ENCODE data around the gene ARGLU1.
"Not testable (repeated sequence)": the region's sequence is repeated elsewhere in the genome, so short reads cannot be mapped to it uniquely, and the experiment has no call there.

ARGLU1 gene, protein sequence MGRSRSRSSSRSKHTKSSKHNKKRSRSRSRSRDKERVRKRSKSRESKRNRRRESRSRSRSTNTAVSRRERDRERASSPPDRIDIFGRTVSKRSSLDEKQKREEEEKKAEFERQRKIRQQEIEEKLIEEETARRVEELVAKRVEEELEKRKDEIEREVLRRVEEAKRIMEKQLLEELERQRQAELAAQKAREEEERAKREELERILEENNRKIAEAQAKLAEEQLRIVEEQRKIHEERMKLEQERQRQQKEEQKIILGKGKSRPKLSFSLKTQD

DNA sequence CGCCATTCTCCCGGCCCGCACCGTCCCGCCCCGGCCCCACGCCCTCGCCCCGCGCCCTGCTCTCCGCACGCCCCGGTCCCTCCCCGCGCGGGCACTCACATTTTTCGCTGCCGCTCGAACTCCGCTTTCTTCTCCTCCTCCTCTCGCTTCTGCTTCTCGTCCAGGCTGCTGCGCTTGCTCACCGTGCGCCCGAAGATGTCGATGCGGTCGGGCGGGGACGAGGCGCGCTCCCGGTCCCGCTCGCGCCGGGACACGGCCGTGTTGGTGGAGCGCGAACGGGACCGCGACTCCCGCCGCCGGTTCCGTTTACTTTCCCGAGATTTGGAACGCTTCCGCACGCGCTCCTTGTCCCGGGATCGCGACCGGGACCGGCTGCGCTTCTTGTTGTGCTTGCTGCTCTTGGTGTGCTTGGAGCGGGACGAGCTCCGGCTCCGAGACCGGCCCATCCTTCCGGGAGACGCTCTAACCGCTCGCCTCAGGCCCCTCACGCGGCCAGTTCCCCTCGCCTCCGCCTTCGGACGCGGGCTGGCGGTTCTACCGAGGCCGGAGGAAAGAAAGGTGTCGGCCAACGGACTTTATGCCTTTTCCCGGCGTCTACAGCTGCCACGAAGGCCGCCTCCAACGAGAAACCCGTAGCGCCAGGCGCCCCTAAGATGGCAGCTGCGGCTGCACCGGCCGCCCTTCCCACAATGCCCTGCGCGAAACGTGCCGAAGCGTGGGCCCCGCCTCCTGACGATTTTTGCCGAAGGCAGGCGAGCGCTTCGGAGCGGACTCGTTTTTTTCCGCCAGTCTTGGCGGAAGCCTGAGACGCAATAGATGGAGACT lies at the start of gene ARGLU1:
Gene ARGLU1, minus strand, starts transcription at position 664 of the 825 bp plus-strand sequence. Its CDS starts 218 bp downstream, at position 446.
- peak; percentile 88 to 93 (median 89) for DNase-seq (ENCODE audit: low read depth in 3 of 3)

DNA sequence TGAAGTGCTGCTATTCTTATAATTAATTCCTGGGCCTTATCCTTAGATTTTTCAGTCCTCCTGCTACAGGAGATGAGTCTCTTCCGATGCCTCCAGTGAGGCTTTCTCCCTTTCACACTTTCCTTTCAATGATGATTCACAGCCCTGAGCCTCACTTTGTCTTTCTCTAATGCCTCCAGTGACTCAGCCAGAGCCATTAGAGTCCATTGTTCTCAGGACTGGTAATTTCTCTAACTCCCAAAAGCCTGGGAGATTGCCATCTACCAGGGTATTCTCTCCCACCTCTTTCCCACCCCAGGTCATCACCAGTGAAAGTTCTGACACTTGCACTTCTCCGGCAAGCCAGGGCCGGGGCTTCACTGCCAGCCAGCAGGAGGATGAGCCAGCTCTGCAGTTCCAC lies 49.6 kb upstream of the ARGLU1 start:
- no peak for DNase-seq (ENCODE audit: low read depth in 3 of 3)

- no peak for DNase-seq (ENCODE audit: low read depth in 3 of 3)
Measured at GRCh38 chr13:106616729-106617128, 48.8 kb upstream of the ARGLU1 start.

- DNase-seq (ENCODE audit: low read depth in 3 of 3) = no peak
Measured at GRCh38 chr13:106614874-106615273, 46.9 kb upstream of the ARGLU1 start.

DNA sequence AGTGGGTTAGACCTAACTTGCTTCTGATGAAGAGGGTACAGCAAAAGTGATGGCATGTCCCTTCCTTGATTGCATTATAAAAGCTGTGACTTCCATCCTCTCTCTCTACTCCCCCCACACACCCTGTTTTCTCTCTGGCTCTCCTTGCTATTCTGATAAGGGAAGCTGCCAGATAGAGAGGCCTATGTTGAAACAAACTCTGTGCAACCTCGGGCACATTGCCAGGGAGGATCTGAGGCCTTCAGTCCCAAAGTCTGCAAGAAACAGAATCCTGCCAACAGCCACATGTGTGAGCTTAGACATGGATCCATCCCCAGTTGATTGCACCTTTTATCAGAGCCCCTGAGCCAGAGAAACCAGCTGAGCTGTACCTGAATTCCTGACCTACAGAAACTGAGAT lies 44.8 kb upstream of the ARGLU1 start:
- no peak for DNase-seq (ENCODE audit: low read depth in 3 of 3)

DNA sequence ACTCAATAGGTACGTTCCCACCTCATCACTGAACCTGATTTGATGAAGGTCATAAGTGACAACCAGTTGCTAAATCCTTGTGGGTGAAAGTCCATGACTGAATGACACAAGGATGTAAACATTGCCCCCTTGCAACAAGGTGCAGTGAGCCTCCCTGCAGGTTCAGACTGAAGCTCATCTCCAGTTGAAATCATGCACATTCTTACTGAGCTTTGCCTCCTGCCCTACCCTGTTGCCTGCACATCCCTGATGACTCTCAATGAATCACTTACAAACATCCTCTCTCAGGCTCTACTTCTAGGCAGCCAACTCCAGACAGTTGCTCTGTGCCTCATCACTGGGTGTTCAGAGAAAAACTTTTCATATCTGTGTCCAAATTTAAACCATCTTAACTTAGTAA lies 42.5 kb upstream of the ARGLU1 start:
- DNase-seq (ENCODE audit: low read depth in 3 of 3) = no peak

- no peak for DNase-seq (ENCODE audit: low read depth in 3 of 3)
Measured at GRCh38 chr13:106609116-106609515, 41.2 kb upstream of the ARGLU1 start.

- no peak for DNase-seq (ENCODE audit: low read depth in 3 of 3)
Measured at GRCh38 chr13:106603546-106603945, 35.6 kb upstream of the ARGLU1 start.

DNA sequence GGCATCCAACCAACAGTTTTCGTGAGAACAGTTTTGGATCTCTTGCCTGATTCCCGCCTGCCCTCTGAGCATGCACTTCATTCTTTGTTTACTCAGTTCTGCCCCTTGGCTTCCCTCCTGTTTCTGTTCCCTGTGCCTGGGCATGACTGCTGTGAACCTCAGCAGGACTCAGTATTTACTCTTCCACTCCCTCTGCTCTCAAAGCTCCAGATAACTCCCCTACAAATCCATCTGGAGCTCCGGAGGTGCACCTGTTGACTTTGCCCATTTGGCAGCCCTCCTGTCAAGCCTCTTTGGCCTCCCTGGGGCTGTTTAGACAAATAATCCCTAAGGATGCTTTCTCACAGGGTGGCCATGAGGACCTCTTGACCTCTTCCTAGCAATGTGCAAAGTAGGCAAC lies 34.2 kb upstream of the ARGLU1 start:
- no peak for DNase-seq (ENCODE audit: low read depth in 3 of 3)

DNA sequence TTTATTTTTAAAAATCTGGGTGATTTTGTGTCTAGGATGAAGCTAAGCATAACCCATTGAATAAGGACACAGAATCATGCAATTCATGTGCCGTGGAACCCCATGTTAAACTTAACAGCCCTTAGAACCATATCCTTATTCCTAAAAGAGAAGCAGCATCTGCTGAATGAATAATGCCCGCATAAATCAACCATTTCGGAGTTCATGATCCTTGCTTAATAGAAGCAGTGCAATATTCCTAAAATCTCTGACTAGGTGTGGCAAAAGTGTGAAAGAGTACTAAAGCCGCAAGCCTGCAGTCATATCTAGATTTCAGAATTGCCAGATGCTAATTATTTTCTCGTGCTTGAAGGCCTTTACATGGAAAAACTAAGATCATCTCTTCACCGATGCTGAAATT lies 33.6 kb upstream of the ARGLU1 start:
- no peak for DNase-seq (ENCODE audit: low read depth in 3 of 3)

GRCh38 chr13:106600798-106601135 lies 32.8 kb upstream of the ARGLU1 start:
- DNase-seq (ENCODE audit: low read depth in 3 of 3) = not testable (repeated sequence)

DNA sequence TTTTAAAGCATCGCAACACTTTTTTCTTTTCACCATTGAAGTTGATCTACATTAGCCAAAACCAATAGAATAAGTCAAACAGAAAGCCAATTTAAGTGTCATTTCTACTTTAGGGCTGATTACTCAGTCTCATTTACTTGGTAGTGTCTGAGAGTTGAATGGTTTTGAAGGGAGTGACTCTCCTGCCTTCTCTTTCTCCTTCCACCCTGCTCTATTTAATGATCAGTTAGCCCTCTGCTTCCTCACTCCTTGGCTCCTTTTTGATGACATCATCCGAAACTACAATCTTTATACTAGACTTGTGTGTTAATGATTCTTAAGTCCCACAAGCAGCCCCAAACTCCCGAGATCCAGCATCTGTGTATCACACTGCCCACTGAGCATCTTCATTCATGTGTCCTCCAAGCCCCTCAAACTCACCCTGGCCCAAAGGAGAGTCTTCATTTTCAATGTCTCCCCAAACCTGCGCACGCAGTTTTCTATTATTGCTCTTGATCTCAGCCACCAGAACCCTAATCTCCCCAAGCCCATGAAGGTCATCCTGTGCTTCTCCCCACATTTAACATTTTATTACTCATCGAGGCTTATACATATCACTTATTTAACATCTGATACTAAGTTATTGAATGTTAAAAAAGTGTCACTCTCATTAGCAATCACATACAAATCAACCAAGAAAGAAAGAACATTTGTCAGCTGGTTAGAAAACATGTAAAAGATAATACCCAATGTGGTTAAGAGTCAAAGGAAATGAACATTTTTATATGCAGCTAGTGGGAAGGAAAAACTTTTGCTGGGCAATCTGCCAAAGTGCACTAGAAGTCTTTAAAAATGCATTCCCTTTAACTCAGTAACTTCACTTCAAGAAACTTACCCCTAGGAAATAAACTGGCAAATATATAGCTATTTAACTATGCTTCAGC lies 32.2 kb upstream of the ARGLU1 start:
- DNase-seq (ENCODE audit: low read depth in 3 of 3) = no peak

GRCh38 chr13:106597749-106598395 lies 29.9 kb upstream of the ARGLU1 start:
- no peak for DNase-seq (ENCODE audit: low read depth in 3 of 3)

GRCh38 chr13:106597186-106597585 lies 29.2 kb upstream of the ARGLU1 start:
- no peak for DNase-seq (ENCODE audit: low read depth in 3 of 3)

DNA sequence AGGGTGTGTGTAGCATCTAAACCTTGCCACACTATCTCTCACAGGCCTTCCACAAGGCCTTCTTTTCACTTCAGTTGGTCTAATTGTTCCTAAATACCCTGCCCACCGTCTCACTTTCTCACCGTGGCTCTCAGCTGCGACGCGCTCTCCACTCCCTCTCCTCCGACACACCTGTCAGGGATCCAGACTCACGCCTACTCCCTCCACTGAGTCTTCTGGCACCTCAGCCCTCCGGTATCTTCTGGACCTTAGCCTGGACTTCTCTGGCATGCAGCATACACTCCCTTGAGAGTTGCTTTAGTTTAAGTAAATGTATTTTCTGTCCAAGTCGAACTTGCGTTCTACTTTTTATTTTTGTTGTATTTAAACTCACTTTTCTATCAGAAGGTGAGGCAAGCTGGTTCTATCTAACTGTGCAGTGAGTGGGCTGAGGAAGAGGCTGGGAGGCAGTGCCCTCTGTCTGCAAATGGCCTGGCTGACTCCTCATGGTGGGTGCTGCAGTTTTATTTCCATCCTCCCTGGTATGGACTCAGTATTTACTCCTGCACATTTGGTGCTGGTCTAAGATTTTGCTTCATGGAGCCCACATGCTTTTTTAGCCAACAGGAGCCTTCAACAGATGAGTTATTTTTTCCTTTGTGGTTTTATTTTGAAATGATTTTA lies 28.5 kb upstream of the ARGLU1 start:
- DNase-seq (ENCODE audit: low read depth in 3 of 3) = no peak

DNA sequence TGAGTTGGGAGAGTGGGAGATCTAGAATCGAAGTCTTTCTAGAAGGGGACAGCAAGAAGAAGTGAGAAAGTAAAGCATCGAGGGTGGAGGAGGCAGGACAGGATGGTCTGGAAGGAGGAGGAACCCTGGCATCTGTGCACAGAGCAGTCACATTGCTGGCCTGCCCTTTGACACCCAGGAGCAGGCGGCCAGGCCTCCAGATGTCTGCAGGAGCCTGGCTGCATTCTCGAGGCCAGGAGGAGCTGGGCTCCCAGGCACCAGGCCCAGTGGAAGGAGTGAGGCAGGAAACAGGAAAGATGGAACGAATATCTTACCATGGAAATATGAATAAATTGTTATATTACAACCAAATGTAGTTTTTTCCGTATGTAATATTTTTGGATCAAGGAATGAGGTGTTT lies 27.7 kb upstream of the ARGLU1 start:
- DNase-seq (ENCODE audit: low read depth in 3 of 3) = no peak

DNA sequence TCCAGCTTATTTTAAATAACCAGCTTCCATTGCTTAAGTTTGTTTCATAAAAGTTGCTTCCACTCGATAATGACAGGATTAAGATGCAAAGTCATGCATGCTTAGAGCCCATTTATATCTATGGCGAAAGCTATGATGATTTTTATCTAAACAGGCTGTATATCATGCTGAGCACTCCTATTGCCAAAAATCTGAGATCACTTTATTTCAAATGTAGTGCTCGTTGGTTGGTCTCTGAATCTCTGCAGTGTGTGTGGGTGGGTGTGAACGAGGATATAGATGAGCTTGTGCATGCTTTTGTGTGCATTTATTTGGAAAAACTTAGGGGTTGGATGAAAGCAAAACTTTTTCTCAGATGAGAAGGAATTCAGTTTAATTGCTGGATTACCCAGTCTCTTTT lies 27.0 kb upstream of the ARGLU1 start:
- DNase-seq (ENCODE audit: low read depth in 3 of 3) = no peak

GRCh38 chr13:106593132-106593531 lies 25.2 kb upstream of the ARGLU1 start:
- no peak for DNase-seq (ENCODE audit: low read depth in 3 of 3)

GRCh38 chr13:106591299-106591698 lies 23.4 kb upstream of the ARGLU1 start:
- no peak for DNase-seq (ENCODE audit: low read depth in 3 of 3)

DNA sequence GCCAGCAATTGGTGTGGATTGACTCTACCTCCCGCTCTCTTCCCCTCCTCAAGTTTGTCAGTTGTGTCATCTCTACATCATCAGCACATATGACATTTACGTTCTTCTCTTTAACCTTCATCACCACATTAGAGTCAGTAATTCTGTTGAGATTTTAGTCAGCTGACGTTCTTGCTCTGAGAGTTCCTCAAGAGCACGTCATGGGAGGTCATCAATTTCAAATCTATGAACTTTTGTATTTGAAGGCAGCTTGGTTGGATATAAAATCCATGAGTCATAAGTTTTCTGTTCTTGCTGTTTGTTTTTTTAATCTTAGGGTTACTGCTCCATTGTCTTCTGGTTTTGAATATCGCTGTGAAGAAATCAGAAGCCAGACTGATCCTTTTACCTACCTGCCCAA lies 21.8 kb upstream of the ARGLU1 start:
- no peak for DNase-seq (ENCODE audit: low read depth in 3 of 3)

DNA sequence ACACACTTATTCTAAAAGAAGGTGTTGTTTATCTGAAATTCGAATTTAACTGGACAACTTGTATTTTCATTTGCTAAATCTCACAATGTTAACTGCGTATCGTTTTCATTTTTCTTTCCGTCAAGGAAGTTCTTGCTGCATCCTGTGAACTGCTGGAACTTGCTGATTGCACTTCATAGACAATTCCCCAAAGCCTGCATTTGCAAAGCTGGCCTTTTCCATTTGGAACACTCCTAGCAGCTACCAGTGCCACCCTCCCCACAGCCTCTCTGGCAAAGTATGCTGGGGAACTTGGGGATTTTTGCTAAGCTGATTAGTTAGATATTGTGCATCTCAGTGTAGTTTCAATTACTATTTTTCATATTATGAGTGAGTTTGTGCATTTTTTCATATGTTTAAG lies 20.4 kb upstream of the ARGLU1 start:
- DNase-seq (ENCODE audit: low read depth in 3 of 3) = no peak
